H9 (cell line): Measurements from ENCODE around the gene ENOX1. TPM values are rescaled to one million over a fixed set of nuclear protein-coding genes. Genes with fewer than 3 reads are reported as not detected.

Source experiments
- DNase-seq: peaks from one replicate; pipeline ENCODE4 v3.0.0-alpha.2; 2017
- H2AFZ ChIP-seq: one replicate; pipeline ENCODE4 v1.6.1; 2013; ENCODE audit warnings: mild to moderate bottlenecking, low read length, control low read depth, moderate library complexity
- H2AK5ac ChIP-seq: 2 replicates; pipeline ENCODE4 v1.6.1; 2013; ENCODE audit warnings: low read length, control low read depth, mixed read lengths; ENCODE audit not compliant: insufficient read length
- H2BK120ac ChIP-seq: one replicate; pipeline ENCODE4 v1.6.1; 2013; ENCODE audit warnings: low read depth, mild to moderate bottlenecking, low read length, control low read depth, inconsistent platforms; ENCODE audit not compliant: poor library complexity, severe bottlenecking
- H2BK12ac ChIP-seq: 2 replicates; pipeline ENCODE4 v1.6.1; 2013; ENCODE audit warnings: low read length, control low read depth, mixed read lengths, low read depth; ENCODE audit not compliant: insufficient read length
- H2BK15ac ChIP-seq: 2 replicates; pipeline ENCODE4 v1.6.1; 2013; ENCODE audit warnings: low read depth, low read length, control low read depth
- H2BK20ac ChIP-seq: one replicate; pipeline ENCODE4 v1.6.1; 2013; ENCODE audit warnings: low read depth, mild to moderate bottlenecking, low read length, control low read depth, inconsistent platforms; ENCODE audit not compliant: poor library complexity, severe bottlenecking
- H2BK5ac ChIP-seq: 2 replicates; pipeline ENCODE4 v1.6.1; 2013; ENCODE audit warnings: low read length, control low read depth, mixed read lengths; ENCODE audit not compliant: insufficient read length
- H3K14ac ChIP-seq: 2 replicates; pipeline ENCODE4 v1.6.1; 2013; ENCODE audit warnings: low read length, control low read depth; ENCODE audit not compliant: insufficient read depth
- H3K18ac ChIP-seq: 2 replicates; pipeline ENCODE4 v1.6.1; 2013; ENCODE audit warnings: low read depth, mild to moderate bottlenecking, mixed read lengths, low read length, control low read depth; ENCODE audit not compliant: insufficient read length
- H3K23ac ChIP-seq: 2 replicates; pipeline ENCODE4 v1.6.1; 2013; ENCODE audit warnings: low read length, control low read depth, mixed read lengths, low read depth; ENCODE audit not compliant: insufficient read length
- H3K23me2 ChIP-seq: 2 replicates; pipeline ENCODE4 v1.6.1; 2013; ENCODE audit warnings: low read depth, mild to moderate bottlenecking, mixed read lengths, low read length, control low read depth; ENCODE audit not compliant: insufficient read length, poor library complexity, severe bottlenecking
- H3K27ac ChIP-seq: 2 replicates; pipeline ENCODE4 v1.5.1; 2013; ENCODE audit warnings: low read length, control low read depth, mixed read lengths, low read depth; ENCODE audit not compliant: insufficient read length
- H3K27me3 ChIP-seq: 2 replicates; pipeline ENCODE4 v1.6.1; 2013; ENCODE audit warnings: low read length, control low read depth, inconsistent platforms; ENCODE audit not compliant: insufficient read depth
- H3K4ac ChIP-seq: 2 replicates; pipeline ENCODE4 v1.6.1; 2013; ENCODE audit warnings: low read depth, mild to moderate bottlenecking, control low read depth, inconsistent platforms, low read length, moderate library complexity
- H3K4me1 ChIP-seq: 2 replicates; pipeline ENCODE4 v1.6.1; 2013; ENCODE audit warnings: low read length, control low read depth, inconsistent platforms; ENCODE audit not compliant: insufficient read depth
- H3K4me2 ChIP-seq: 2 replicates; pipeline ENCODE4 v1.6.1; 2013; ENCODE audit warnings: low read length, control low read depth, mixed read lengths; ENCODE audit not compliant: insufficient read length, insufficient read depth
- H3K56ac ChIP-seq: 2 replicates; pipeline ENCODE4 v1.6.1; 2013; ENCODE audit warnings: low read depth, mild to moderate bottlenecking, mixed read lengths, low read length, control low read depth; ENCODE audit not compliant: insufficient read length
- H3K79me1 ChIP-seq: 2 replicates; pipeline ENCODE4 v1.6.1; 2013; ENCODE audit warnings: low read depth, mild to moderate bottlenecking, moderate library complexity, low read length, control low read depth, inconsistent platforms; ENCODE audit not compliant: insufficient read depth, poor library complexity, severe bottlenecking
- H3K79me2 ChIP-seq: 2 replicates; pipeline ENCODE4 v1.6.1; 2013; ENCODE audit warnings: low read length, control low read depth, inconsistent platforms; ENCODE audit not compliant: insufficient read depth
- H3K9ac ChIP-seq: 2 replicates; pipeline ENCODE4 v1.6.1; 2013; ENCODE audit warnings: low read length, control low read depth, mixed read lengths; ENCODE audit not compliant: insufficient read length; ENCODE audit errors: extremely low read depth
- H3K9me3 ChIP-seq: one replicate; pipeline ENCODE4 v1.6.1; 2013; ENCODE audit warnings: low read depth, low read length, inconsistent platforms; ENCODE audit not compliant: control insufficient read depth
- H3T11ph ChIP-seq: one replicate; pipeline ENCODE4 v1.6.1; 2013; ENCODE audit warnings: mild to moderate bottlenecking, low read length, control low read depth, inconsistent platforms
- H4K20me1 ChIP-seq: one replicate; pipeline ENCODE4 v1.6.1; 2013; ENCODE audit not compliant: control insufficient read depth, insufficient read length, insufficient read depth
- H4K5ac ChIP-seq: 2 replicates; pipeline ENCODE4 v1.6.1; 2013; ENCODE audit warnings: low read depth, mild to moderate bottlenecking, mixed read lengths, low read length, control low read depth; ENCODE audit not compliant: insufficient read length
- H4K8ac ChIP-seq: replicated peaks from 2 replicates; pipeline ENCODE4 v1.6.1; 2013; ENCODE audit warnings: low read length, control low read depth, mixed read lengths, low read depth; ENCODE audit not compliant: insufficient read length
- H4K91ac ChIP-seq: 2 replicates; pipeline ENCODE4 v1.6.1; 2013; ENCODE audit warnings: low read depth, mild to moderate bottlenecking, moderate library complexity, mixed read lengths, low read length, control low read depth; ENCODE audit not compliant: insufficient read length
- H3K27ac Mint-ChIP-seq, 3 experiments: 2 replicates in 2 of 3; 3 replicates in 1 of 3; pipeline ENCODE4 v1.8.0; 2020 to 2021; ENCODE audit warnings: mixed read lengths in 3 of 3, mild to moderate bottlenecking in 1 of 3, moderate library complexity in 1 of 3
- H3K27me3 Mint-ChIP-seq: 2 replicates; pipeline ENCODE4 v1.8.0; 2021; ENCODE audit warnings: low read depth, mild to moderate bottlenecking, moderate library complexity, mixed read lengths
- H3K36me3 Mint-ChIP-seq, 3 experiments: 2 replicates in 2 of 3; 3 replicates in 1 of 3; pipeline ENCODE4 v1.8.0; 2020 to 2021; ENCODE audit warnings: low read depth in 3 of 3, mixed read lengths in 3 of 3; ENCODE audit not compliant: insufficient read depth in 1 of 3
- H3K4me1 Mint-ChIP-seq, 2 experiments: 2 replicates each; pipeline ENCODE4 v1.8.0; 2020; ENCODE audit warnings: mixed read lengths in 2 of 2
- H3K4me3 Mint-ChIP-seq, 2 experiments: 2 replicates in 1 of 2; 3 replicates in 1 of 2; pipeline ENCODE4 v1.8.0; 2020 to 2021; ENCODE audit warnings: mild to moderate bottlenecking in 2 of 2, mixed read lengths in 2 of 2, moderate library complexity in 1 of 2
- H3K9me3 Mint-ChIP-seq, 2 experiments: 2 replicates in 1 of 2; 3 replicates in 1 of 2; pipeline ENCODE4 v1.8.0; 2020; ENCODE audit warnings: mild to moderate bottlenecking in 2 of 2, mixed read lengths in 2 of 2, moderate library complexity in 1 of 2
- WGBS: extraction: QIAGEN DNeasy Blood & Tissue Kit; methylation state at CpG from one replicate; pipeline ENCODE4 v1.1.7; 2013; ENCODE audit warnings: missing lambda C conversion rate, low lambda C conversion rate, mixed read lengths; ENCODE audit not compliant: insufficient read length; ENCODE audit errors: extremely low coverage; 5-methylcytosine and 5-hydroxymethylcytosine counted together
- total RNA-seq: library from RNA; stranded (reverse); gene quantifications from 2 replicates; pipeline ENCODE4 v1.2.1, GENCODE V29; 2021
- TF ChIP-seq, protein P1 (sequence below): fragments of 200-600 bp; sonication (generic); conservative IDR thresholded peaks from 3 replicates; pipeline ENCODE4 v1.8.0; 2021; ENCODE audit warnings: antibody characterized with exemption, mild to moderate bottlenecking

ENOX1 gene
- total RNA-seq, 1 experiment from 2014 or later: 0.24 TPM

- Mint-ChIP-seq H3K36me3 (no peaks in the 10 kb centered on the region), H3K27ac (no peak overlapping the region), H3K27me3 (no peaks in the 10 kb centered on the region), H3K9me3 (no peaks in the 10 kb centered on the region), H3K4me1 (peaks cover 4 to 5% of the 10 kb centered on the region in 2 experiments; a peak in 3 of 4 replicates), H3K4me3 (no peak overlapping the region)
- no peak overlapping the region for H3K56ac ChIP-seq
- DNase-seq: no peak
- no peak overlapping the region for H3K27ac ChIP-seq
- H2AK5ac ChIP-seq: no peak overlapping the region
- no peak overlapping the region for H3K14ac ChIP-seq
- H3K9ac ChIP-seq: no peak overlapping the region
- H3T11ph ChIP-seq: no peak overlapping the region
- no peaks in the 10 kb centered on the region for H4K20me1 ChIP-seq
- no peak overlapping the region for H4K91ac ChIP-seq
- no peak overlapping the region for H2BK15ac ChIP-seq
- H4K5ac ChIP-seq: no peak overlapping the region
- H2BK120ac ChIP-seq: no peak overlapping the region
- H2BK20ac ChIP-seq: no peak overlapping the region
- no peak overlapping the region for H2AFZ ChIP-seq
- H3K9me3 ChIP-seq: no peaks in the 10 kb centered on the region
- H3K79me1 ChIP-seq: no peaks in the 10 kb centered on the region
- no peaks in the 10 kb centered on the region for H3K27me3 ChIP-seq
- H3K4ac ChIP-seq: no peak overlapping the region
- no peak overlapping the region for H4K8ac ChIP-seq
- no peaks in the 10 kb centered on the region for H3K79me2 ChIP-seq
- H2BK5ac ChIP-seq: no peak overlapping the region
- no peak overlapping the region for H3K18ac ChIP-seq
- no peak overlapping the region for H3K4me2 ChIP-seq
- H3K23ac ChIP-seq: no peak overlapping the region
- TF ChIP-seq, protein P1, sequence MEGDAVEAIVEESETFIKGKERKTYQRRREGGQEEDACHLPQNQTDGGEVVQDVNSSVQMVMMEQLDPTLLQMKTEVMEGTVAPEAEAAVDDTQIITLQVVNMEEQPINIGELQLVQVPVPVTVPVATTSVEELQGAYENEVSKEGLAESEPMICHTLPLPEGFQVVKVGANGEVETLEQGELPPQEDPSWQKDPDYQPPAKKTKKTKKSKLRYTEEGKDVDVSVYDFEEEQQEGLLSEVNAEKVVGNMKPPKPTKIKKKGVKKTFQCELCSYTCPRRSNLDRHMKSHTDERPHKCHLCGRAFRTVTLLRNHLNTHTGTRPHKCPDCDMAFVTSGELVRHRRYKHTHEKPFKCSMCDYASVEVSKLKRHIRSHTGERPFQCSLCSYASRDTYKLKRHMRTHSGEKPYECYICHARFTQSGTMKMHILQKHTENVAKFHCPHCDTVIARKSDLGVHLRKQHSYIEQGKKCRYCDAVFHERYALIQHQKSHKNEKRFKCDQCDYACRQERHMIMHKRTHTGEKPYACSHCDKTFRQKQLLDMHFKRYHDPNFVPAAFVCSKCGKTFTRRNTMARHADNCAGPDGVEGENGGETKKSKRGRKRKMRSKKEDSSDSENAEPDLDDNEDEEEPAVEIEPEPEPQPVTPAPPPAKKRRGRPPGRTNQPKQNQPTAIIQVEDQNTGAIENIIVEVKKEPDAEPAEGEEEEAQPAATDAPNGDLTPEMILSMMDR: no peak
- no CpG with 5 or more reads among the region's 3 CpGs for WGBS
- no peaks in the 10 kb centered on the region for H3K23me2 ChIP-seq
- no peak overlapping the region for H2BK12ac ChIP-seq
- no peaks in the 10 kb centered on the region for H3K4me1 ChIP-seq
These were observed 293.2 kb downstream of the ENOX1 start for GRCh38 chr13:43493496-43494000.
